GM18499 (cell line): ENCODE results near the gene PTGR2.
"Not testable (repeated sequence)": the region's sequence is repeated elsewhere in the genome, so short reads cannot be mapped to it uniquely, and the experiment has no call there.

Experiments
- ATAC-seq: cut with Tn5 transposase; IDR thresholded peaks from one replicate; pipeline ENCODE4 v1.9.1; 2021; ENCODE audit warnings: moderate number of reproducible peaks; ENCODE audit not compliant: insufficient read depth, unreplicated experiment

The PTGR2 gene

DNA sequence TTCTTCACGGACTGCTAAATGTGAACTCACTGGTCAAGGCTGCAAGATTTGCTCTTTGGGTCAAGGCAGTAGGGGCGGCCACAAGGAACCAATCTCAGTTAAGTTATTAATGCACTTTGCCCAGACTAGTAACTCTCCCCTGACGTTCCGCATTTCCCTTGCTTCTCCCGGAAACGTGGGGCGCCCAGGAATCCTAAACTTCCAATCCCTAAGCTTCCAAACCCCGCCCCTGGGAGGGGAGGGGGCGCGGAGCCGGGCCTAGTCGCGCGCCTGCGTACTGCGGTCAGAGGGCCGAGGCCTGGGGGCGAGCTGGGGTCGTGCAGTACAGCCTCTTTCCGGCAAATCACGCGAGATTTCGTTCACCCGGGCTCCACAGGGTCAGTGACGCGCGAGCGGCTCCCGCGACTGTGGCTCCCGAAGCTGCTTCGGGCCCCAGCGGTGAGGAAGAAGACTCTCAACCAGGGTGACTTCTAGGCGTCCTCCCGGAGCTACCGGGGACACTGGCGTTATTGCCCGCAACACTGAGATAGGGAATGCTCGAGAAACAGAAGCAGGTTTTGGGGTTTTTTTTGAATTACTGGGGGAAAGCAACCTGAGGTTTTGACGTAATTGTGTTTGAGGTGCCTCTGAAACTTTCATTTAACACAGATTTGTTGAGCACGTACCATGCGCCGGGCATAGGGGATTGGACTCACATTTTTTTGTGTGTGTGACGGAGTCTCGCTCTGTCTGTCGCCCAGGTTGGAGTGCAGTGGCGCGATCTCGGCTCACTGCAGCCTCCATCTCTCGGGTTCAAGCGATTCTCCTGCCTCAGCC, at the start of gene PTGR2:
TSS of gene PTGR2 (plus strand) at position 265 of the 816 bp plus-strand sequence. CDS start 7,032 bp downstream, outside the sequence.
- ATAC-seq: no peak

DNA sequence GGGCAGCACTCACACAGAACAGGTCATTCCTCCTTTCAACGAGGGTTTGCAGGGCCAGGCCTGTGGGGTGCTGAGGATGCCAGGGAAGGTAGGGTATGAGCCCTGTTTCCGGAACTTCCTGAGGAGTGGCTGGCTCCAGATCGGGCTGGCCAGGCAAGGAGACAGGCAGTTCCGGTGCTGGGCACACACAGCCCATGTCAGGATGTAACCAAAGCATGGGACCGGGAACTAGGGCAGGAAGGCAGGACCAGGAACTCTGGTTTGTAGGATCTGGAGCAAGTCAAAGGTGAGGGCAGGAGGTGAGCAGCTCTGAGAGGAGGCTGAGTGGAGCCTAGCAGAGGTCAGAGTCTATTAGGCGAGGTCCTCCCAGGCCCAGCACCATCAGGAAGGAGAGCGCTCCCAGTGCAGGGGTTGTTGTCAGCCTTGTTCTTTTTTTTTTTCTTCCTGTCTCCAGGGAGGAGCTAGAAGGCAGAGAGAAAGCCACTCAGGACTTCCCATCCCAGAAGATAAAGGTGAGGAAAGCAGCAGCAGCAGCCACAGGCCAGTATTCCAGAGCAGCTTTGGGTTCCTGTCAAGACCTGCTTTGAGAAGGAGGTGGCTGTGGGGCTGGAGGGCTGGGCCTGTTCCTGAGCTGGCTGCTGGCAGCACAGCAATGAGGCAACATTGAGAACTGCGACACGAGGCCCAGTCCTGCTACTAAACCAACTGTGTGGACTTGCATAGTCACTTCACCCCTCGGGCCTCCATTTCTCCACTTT, 49.0 kb upstream of the PTGR2 start:
- ATAC-seq: no peak

DNA sequence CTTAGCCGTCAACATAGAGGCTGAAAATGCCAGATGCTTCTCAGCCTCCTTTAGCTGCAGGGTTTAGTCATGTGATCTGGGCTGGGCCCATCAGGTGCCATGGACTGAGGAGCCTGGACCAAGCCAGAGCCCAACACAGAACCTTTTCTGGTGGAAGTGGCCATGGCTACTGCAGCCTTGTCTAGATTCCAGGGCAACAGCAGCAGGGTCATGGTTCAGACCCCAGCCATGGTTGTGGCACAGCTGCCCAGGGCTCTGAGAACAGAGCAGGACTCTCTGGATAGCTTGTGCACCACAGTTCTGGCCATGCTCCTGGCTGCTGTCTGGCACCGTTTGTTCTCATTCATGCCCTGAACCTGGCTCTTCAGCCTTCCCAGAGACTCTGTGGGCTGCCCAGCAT, 47.0 kb upstream of the PTGR2 start:
- ATAC-seq: no peak

DNA sequence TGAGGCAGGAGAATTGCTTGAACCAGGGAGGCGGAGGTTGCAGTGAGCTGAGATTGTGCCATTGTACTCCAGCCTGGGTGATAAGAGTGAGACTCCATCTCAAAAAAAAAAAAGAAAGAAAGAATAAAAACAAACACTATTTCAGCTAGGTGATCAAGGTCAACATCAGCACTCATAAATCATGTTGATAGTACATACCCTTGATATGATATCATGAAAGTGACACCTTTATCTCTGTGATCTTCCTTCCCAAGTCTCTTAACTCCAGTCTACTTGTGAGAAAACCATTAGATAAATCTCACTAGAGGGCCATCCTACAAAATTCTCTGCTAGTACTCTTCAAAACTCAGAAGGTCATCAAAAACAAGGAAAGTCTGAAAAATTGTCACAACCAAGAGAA, 44.2 kb upstream of the PTGR2 start:
- ATAC-seq: no peak

DNA sequence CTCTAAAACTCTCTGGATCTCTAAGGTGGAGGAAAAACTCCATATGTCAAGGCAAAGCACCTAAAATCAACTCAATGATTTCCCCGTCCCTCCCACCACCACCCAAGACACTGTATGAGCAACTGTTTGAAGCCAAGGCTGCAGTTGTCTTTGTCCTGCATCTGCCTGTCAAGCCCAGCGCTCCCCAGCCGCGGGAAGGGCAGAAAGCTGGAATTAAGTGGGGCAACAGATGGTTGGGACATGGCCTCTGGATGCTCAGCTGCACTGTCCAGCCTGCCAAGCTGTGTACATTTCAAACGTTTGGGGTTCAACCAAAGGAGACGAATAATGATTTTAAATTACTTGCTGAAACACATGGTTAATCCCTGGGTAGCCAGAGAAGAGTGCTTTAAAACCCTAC, 42.2 kb upstream of the PTGR2 start:
- no peak for ATAC-seq

DNA sequence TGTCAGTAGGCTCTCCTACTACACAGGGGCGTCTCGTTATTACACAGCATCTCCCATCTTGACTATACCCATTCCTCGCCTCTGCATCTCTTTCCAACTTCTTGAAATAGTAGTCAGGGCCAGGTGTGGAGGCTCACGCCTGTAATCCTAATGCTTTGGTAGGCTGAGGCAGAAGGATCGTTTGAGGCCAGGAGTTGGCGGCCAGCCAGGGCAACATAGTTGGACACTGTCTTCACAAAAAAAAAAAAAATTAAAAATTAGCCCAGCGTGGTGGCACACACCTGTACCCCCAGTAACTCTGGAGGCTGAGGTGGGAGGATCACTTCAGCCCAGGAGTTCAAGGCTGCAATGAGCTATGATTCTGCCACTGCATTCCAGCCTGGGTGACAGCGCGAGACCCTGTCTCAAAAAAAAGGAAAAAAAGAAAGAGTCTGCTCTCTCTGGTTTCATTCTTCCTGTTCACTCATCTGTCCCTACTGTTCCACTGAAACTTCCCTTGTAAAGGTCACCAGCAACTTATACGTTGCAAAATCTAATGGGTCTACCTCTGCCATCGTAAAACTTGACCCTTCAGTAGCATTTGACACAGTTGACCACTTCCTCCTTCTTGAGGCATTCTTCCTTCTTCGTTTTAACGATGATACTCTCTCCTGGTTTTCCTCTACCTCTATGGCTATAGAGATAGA, 41.0 kb upstream of the PTGR2 start:
- ATAC-seq: no peak

DNA sequence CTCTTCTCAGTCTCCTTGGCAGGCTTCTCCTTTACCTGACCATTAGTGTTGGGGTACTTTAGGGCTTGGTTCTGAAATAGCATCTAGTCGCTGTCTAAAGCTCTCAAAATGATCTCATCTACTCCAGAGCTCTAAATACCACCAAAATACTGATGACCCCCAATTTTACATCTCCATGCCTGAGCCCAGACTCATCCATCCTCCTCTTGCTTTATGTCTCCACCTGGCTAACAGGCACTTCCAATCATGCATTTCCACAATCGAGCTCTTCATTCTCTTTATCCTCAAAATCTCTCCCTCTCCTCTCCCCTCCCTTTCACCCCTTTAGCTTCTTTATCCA, 40.5 kb upstream of the PTGR2 start:
- ATAC-seq: no peak

DNA sequence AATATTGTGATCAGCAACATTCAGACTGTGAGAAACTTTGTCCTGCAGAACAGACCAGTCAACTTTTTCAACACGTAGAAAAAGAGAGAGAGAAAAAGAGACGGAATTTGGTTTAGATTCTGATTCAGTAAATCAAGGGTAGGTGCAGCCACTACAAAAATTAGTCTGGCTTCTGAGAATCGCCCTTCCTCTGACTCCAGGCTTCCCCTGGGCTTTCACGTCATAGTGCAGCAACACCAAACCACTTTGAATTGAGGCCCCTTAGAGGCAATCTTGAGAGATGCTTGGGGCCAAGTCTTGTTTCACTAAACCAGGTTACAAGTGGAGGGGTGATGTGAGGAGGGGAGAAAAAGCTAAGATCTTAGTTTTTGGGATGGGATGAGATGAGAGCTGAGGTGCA, 37.5 kb upstream of the PTGR2 start:
- no peak for ATAC-seq

DNA sequence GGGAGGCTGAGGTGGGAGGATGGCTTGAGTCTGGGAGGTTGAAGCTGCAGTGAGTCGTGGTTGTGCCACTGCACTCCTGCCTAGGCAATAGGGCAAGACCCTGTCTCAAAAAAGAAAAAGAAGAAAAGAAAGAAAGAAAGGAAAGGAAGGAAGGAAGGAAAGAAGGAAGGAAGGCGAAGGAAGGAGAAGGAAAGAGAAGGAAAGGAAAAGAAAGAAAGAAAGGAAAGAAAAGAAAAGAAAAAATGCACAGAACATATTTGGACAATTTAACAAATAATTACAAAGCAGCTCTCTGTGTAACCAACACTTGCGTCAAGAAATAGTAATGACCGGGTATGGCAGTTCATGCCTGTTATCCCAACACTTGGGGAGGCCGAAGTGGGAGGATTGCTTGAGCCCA, 35.8 kb upstream of the PTGR2 start:
- no peak for ATAC-seq

DNA sequence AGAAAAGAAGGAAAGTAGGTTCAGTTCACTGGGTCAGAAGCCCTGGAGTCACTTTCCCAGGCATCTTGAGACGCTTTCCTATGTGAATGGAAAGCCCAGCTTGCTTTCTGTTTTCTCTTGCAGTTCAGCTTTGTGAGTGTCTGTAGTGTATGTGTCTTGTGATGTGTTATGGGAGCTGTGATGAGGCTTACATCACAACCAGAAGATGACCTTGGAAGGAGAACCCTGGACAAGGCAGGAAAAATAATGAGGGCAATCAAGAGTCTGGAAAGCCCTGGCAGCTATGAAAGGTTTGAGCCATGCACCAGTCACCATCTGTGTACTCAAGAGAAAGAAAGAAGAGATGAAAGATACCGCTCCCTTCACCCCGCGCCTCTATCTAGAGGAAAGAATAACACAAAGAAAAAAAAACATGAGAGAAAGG, 35.2 kb upstream of the PTGR2 start:
- ATAC-seq: no peak

DNA sequence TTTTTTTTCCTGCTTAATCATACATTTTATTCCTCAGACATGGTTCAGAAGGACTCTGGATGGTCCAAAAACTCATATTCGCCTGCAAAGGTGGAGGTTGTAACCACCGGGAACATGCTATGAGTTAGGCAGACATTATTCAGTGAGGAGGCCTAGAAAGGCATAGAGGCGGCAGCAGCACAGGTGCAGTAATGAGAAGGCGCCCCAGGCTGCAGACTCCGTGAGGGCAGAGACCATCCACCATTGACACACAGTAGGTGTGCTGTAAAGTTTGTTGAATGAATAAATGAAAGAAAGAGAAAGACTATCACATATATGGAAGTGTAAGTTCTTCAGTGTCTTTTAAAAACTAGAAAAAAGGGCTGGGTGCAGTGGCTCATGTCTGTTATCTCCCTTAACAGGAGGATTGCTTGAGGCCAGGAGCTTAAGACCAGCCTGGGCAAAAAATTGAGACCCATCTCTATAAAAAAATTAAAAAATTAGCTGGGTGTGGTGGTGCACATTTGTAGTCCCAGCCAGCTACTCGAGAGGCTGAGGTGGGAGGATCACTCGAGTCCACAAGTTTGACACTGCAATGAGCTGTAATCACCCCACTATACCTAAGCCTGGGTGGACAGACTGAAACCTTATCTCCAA, 34.5 kb upstream of the PTGR2 start:
- ATAC-seq: no peak

DNA sequence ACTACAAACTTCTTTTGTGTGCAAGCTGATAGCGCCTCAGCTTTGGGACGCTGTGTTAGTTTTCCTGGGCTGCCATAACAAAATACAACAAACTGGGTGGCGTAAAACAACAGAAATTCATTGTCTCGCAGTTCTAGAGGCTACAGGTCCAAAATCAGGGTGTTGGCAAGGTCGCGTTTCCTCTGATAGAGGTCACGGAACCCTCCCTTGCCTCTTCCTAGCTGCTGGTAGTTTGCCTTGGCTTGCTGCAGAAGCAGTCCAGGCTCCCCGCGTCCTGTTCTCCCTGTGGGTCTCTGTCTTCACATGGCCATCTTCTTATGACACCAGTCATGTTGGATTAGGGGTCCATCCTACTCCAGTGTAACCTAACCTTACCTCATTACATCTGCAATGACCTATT, 32.8 kb upstream of the PTGR2 start:
- ATAC-seq: no peak

DNA sequence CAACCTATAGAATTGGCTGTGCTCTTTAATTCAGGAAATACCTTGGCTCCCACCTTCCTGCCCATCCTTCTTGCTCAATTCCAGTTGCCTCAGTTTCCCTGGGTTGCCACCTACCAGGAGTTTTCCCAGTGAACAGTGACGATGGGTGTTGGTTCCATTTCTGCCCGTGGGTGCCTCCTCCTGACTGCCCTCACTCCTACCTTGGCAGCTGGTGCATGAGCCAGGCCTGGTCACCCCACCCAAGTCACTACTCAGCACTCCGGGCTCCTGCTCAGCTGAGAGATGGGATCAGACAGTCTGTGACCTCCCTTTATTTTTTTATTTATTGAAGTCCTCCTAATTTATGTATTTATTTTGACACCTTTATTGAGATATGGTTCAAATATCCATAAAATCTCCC, 31.0 kb upstream of the PTGR2 start:
- ATAC-seq: no peak

DNA sequence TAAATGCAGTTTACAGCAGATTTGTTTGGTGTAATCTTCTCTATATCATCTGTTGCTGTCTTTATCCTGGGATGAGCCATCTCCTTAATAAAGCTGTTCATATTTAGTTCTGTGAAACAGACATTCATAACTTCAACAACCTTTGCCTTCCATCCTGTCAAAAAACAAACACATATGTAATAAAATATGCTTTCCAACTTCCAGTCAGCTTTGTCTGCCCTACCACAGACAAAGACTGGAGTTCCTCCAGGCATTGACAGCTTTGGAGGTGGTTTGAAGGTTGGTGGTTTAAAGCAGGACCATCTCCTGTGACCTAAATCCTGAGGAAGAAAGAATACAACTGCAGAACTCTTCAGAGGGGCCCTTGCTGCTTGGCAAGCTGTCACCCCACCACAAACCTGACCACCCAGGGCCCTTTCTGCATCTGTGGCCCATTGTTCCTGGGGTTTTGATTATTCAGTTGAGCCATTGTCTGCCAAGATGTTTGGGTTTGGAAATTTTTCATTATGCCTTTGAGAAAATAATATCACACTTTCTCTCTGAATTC, 28.2 kb upstream of the PTGR2 start:
- ATAC-seq: no peak

DNA sequence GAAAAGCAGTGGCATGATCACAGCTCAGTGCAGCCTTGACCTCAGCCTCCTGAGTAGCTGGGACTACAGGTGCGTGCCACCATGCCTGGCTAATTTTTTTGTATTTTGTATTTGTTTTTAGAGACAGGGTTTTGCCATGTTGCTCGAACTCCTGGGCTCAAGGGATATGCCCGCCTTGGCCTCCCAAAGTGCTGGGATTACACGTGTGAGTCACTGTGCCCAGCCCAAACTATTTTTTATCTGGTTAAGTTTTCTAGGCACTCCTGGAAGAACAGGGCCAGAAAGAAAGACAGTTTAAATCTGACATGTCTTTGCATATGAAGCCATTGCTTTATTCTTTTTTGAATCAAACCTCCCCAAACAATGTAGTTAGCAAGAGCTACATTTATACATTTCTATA, 27.5 kb upstream of the PTGR2 start:
- no peak for ATAC-seq

DNA sequence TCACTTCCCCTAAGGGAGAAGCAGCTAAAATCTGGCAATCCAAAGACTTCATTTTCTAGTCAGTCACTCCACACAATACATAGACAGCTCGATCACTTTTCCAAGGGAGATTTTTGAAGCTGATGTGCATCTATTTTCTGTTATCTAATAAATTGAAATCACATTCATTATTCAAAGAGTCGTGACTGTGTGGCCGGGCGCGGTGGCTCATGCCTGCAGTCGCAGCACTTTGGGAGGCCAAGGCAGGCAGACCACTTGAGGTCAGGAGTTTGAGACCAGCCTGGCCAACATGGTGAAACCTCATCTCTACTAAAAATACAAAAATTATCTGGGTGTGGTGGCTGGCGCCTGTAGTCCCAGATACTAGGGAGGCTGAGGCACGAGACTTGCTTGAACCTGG, 27.1 kb upstream of the PTGR2 start:
- no peak for ATAC-seq

DNA sequence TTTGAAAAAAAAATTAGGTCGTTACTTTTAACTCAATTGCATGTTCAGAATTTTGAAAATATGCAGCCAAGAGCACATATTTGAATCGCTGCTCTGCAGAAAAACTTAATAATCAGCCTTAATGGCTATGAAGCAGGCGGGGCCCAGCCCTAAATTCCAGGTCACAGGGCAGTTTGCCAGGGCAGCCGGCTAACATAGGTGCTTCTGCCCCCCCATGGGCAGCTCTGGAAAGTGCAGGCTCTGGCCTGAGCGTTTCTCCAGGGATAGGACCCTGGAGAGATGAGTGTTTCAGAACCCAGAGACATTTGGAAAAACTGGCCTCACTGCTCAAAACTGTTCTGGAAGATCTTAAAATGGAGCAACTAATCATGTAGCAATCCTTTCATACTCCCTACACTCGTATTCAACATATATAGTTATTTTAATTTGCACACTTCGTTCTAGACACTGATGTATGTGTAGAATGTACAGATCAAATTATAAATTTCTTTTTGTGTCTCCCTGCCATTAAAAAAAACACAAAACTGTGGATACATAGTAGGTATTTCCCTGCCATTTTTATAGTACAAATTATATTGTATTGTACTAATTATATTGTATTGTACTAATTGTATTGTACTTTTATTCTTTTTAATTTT, 26.0 kb upstream of the PTGR2 start:
- ATAC-seq: no peak

DNA sequence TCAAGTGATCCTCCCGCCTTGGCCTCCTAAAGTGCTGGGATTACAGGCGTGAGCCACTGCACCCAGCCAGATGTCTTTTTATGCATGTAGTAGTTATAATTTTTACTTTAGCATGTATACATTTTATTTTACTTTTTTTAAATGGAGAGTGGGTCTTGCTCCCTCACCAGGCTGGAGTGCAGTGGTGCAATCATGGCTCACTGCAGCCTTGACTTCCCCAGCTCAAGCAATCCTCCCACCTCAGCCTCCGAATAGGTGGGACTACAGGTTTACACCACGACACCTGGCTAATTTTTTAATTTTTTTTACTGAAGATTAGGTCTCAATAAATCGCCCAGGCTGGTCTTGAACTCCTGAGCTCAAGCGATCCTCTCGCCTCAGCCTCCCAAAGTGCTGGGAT, 24.4 kb upstream of the PTGR2 start:
- not testable (repeated sequence) for ATAC-seq

DNA sequence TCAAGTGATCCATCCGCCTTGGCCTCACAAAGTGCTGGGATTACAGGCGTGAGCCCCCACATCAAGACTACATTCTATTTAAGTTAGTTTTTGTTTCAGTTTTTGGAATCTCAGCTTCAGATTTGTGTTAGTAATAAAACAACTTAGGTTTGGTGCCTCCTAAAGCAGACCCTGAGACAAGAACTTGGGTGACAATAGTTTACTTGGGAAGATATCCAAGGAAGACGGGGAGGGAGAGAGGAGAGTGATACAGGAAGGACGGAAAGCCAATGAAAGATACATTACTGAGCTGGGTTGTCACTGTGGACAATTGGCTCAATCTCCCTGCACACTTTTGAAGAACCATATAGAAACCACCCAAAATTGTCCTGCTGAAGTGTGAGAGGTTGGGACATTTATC, 22.6 kb upstream of the PTGR2 start:
- ATAC-seq: no peak
